Osteoblast (primary cell): ENCODE results near the gene SLC25A38. TPM values are rescaled to one million over a fixed set of nuclear protein-coding genes. Genes with fewer than 3 reads are reported as not detected.

Experiments
- DNase-seq: peaks from one replicate; pipeline ENCODE4 v3.0.0; 2011; ENCODE audit warnings: low spot score, mixed read lengths; ENCODE audit not compliant: insufficient read length; ENCODE audit errors: missing footprints
- H2AFZ ChIP-seq: 2 replicates; pipeline ENCODE4 v1.6.0; 2011; ENCODE audit warnings: mild to moderate bottlenecking, low read length
- H3K27ac ChIP-seq: 2 replicates; pipeline ENCODE4 v1.5.1; 2011; ENCODE audit warnings: mild to moderate bottlenecking, low read depth, low read length, moderate library complexity
- H3K27me3 ChIP-seq: 2 replicates; pipeline ENCODE4 v1.6.0; 2012; ENCODE audit warnings: mild to moderate bottlenecking, control low read depth, inconsistent platforms, low read length, moderate library complexity; ENCODE audit not compliant: insufficient read depth
- H3K36me3 ChIP-seq: 2 replicates; pipeline ENCODE4 v1.5.1; 2011; ENCODE audit warnings: mild to moderate bottlenecking, low read length, control low read depth, moderate library complexity; ENCODE audit not compliant: insufficient read depth
- H3K4me1 ChIP-seq: 2 replicates; pipeline ENCODE4 v1.5.1; 2011; ENCODE audit warnings: mild to moderate bottlenecking, low read length, control low read depth, moderate library complexity; ENCODE audit not compliant: insufficient read depth
- H3K4me2 ChIP-seq: 2 replicates; pipeline ENCODE4 v1.6.0; 2011; ENCODE audit warnings: mild to moderate bottlenecking, low read length; ENCODE audit not compliant: insufficient read depth
- H3K4me3 ChIP-seq: fragments of 200-600 bp; sonication (generic); 3 replicates; pipeline ENCODE4 v1.5.1; 2012; ENCODE audit warnings: mild to moderate bottlenecking, low read length, inconsistent platforms; ENCODE audit not compliant: insufficient read depth
- H3K79me2 ChIP-seq: 2 replicates; pipeline ENCODE4 v1.6.0; 2012; ENCODE audit warnings: mild to moderate bottlenecking, low read length, control low read depth, inconsistent platforms; ENCODE audit not compliant: insufficient read depth
- H3K9me3 ChIP-seq: 2 replicates; pipeline ENCODE4 v1.5.1; 2011; ENCODE audit warnings: low read depth, low read length, control low read depth
- H4K20me1 ChIP-seq: 2 replicates; pipeline ENCODE4 v1.6.0; 2012; ENCODE audit warnings: mild to moderate bottlenecking, low read length, control low read depth; ENCODE audit not compliant: insufficient read depth
- CTCF ChIP-seq: IDR thresholded peaks from 2 replicates; pipeline ENCODE4 v1.5.1; 2011; ENCODE audit warnings: mild to moderate bottlenecking, low read depth, low read length, moderate library complexity; ENCODE audit errors: extremely low read depth
- total RNA-seq: library from RNA; depleted of rRNA; stranded (reverse); fragments of >200 nt; gene quantifications from 2 replicates; pipeline ENCODE4 v1.2.3, GENCODE V29; 2012

The SLC25A38 gene
- total RNA-seq, 1 donor: 28.2 TPM

GRCh38 chr3:39339086-39339485 lies 44.1 kb upstream of the SLC25A38 start:
- no peak for DNase-seq
- Histone ChIP-seq H3K27me3 (no peaks in the 10 kb centered on the region), H3K4me3 (no peak overlapping the region), H3K27ac (no peak overlapping the region), H2AFZ (no peak overlapping the region), H3K4me1 (no peaks in the 10 kb centered on the region), H4K20me1 (no peaks in the 10 kb centered on the region), H3K36me3 (no peaks in the 10 kb centered on the region), H3K79me2 (no peaks in the 10 kb centered on the region), H3K9me3 (no peaks in the 10 kb centered on the region), H3K4me2 (no peak overlapping the region)
- TF ChIP-seq CTCF: no peak

GRCh38 chr3:39343076-39343717 lies 40.0 kb upstream of the SLC25A38 start:
- Histone ChIP-seq H2AFZ (no peak overlapping the region), H4K20me1 (no peaks in the 10 kb centered on the region), H3K4me3 (no peak overlapping the region), H3K4me1 (no peaks in the 10 kb centered on the region), H3K36me3 (no peaks in the 10 kb centered on the region), H3K27ac (no peak overlapping the region), H3K4me2 (no peak overlapping the region), H3K27me3 (no peaks in the 10 kb centered on the region), H3K9me3 (no peaks in the 10 kb centered on the region), H3K79me2 (no peaks in the 10 kb centered on the region)
- DNase-seq: no peak
- no peak for TF ChIP-seq CTCF

- no peaks in the 10 kb centered on the region for H4K20me1 ChIP-seq
- TF ChIP-seq CTCF: no peak
- H3K27ac ChIP-seq: no peak overlapping the region
- H2AFZ ChIP-seq: no peak overlapping the region
- H3K4me2 ChIP-seq: no peak overlapping the region
- H3K9me3 ChIP-seq: no peaks in the 10 kb centered on the region
- no peaks in the 10 kb centered on the region for H3K36me3 ChIP-seq
- no peaks in the 10 kb centered on the region for H3K79me2 ChIP-seq
- DNase-seq: no peak
- no peaks in the 10 kb centered on the region for H3K27me3 ChIP-seq
- H3K4me3 ChIP-seq: no peak overlapping the region
- H3K4me1 ChIP-seq: no peaks in the 10 kb centered on the region
Measured at GRCh38 chr3:39343760-39344159, 39.4 kb upstream of the SLC25A38 start.

- TF ChIP-seq CTCF: no peak
- no peak overlapping the region for H3K4me2 ChIP-seq
- no peak overlapping the region for H3K27ac ChIP-seq
- H3K36me3 ChIP-seq: no peaks in the 10 kb centered on the region
- no peaks in the 10 kb centered on the region for H3K79me2 ChIP-seq
- DNase-seq: no peak
- no peaks in the 10 kb centered on the region for H4K20me1 ChIP-seq
- no peaks in the 10 kb centered on the region for H3K4me1 ChIP-seq
- no peak overlapping the region for H3K4me3 ChIP-seq
- no peaks in the 10 kb centered on the region for H3K9me3 ChIP-seq
- no peak overlapping the region for H2AFZ ChIP-seq
- H3K27me3 ChIP-seq: no peaks in the 10 kb centered on the region
Measured at GRCh38 chr3:39344746-39345344, 38.3 kb upstream of the SLC25A38 start.
